KMS-11 (cell line): ENCODE data around the gene YAF2.

Experiments used
- H2AFZ ChIP-seq: fragments of 200-600 bp; sonication (generic); 2 replicates; pipeline ENCODE4 v1.6.1; 2016; ENCODE audit warnings: antibody characterized with exemption, mixed run types, low read depth
- H3K27ac ChIP-seq: fragments of 200-600 bp; sonication (generic); 2 replicates; pipeline ENCODE4 v1.6.1; 2016; ENCODE audit warnings: mild to moderate bottlenecking, mixed run types
- H3K27me3 ChIP-seq: fragments of 200-600 bp; sonication (generic); 2 replicates; pipeline ENCODE4 v1.6.1; 2017; ENCODE audit warnings: mild to moderate bottlenecking, low read depth, mixed run types, moderate library complexity; ENCODE audit not compliant: insufficient read depth
- H3K36me3 ChIP-seq: fragments of 200-600 bp; sonication (generic); 2 replicates; pipeline ENCODE4 v1.6.1; 2017; ENCODE audit warnings: mild to moderate bottlenecking, mixed run types; ENCODE audit not compliant: insufficient read depth
- H3K4me1 ChIP-seq: fragments of 200-600 bp; sonication (generic); 2 replicates; pipeline ENCODE4 v1.6.1; 2016; ENCODE audit warnings: mild to moderate bottlenecking, low read depth, mixed run types; ENCODE audit not compliant: poor library complexity, severe bottlenecking
- H3K4me2 ChIP-seq: fragments of 200-600 bp; sonication (generic); 2 replicates; pipeline ENCODE4 v1.7.0; 2016; ENCODE audit warnings: mild to moderate bottlenecking, mixed run types
- H3K4me3 ChIP-seq: fragments of 200-600 bp; sonication (generic); IDR thresholded peaks from 2 replicates; pipeline ENCODE4 v1.6.1; 2017; ENCODE audit warnings: low read depth, low read length, mixed read lengths; ENCODE audit not compliant: insufficient read depth
- H3K79me2 ChIP-seq: fragments of 200-600 bp; sonication (generic); 2 replicates; pipeline ENCODE4 v1.6.1; 2016; ENCODE audit warnings: low read depth, mixed run types; ENCODE audit not compliant: insufficient read depth
- H3K9ac ChIP-seq: fragments of 200-600 bp; sonication (generic); 2 replicates; pipeline ENCODE4 v1.6.1; 2016; ENCODE audit warnings: mild to moderate bottlenecking, mixed run types
- H4K20me1 ChIP-seq: fragments of 200-600 bp; sonication (generic); 2 replicates; pipeline ENCODE4 v1.6.1; 2016; ENCODE audit warnings: mild to moderate bottlenecking, mixed run types; ENCODE audit not compliant: insufficient read depth
- CTCF ChIP-seq: fragments of 200-600 bp; sonication (generic); conservative IDR thresholded peaks from 2 replicates; pipeline ENCODE4 v1.6.1; 2017; ENCODE audit warnings: low read depth, mild to moderate bottlenecking, antibody characterized with exemption, low read length, moderate library complexity, mixed read lengths

Gene YAF2

GRCh38 chr12:42261708-42262107, 23.7 kb upstream of the YAF2 start:
- Histone ChIP-seq H4K20me1 (no peaks in the 10 kb centered on the region), H3K9ac (no peak overlapping the region), H3K27me3 (no peaks in the 10 kb centered on the region), H3K4me1 (no peaks in the 10 kb centered on the region), H3K79me2 (no peaks in the 10 kb centered on the region), H3K36me3 (no peaks in the 10 kb centered on the region), H3K4me3 (no peak overlapping the region), H2AFZ (no peak overlapping the region), H3K27ac (no peak overlapping the region), H3K4me2 (no peak overlapping the region)
- no peak for TF ChIP-seq CTCF

GRCh38 chr12:42260518-42260917, 22.5 kb upstream of the YAF2 start:
- Histone ChIP-seq H3K27me3 (no peaks in the 10 kb centered on the region), H4K20me1 (no peaks in the 10 kb centered on the region), H3K36me3 (no peaks in the 10 kb centered on the region), H2AFZ (no peak overlapping the region), H3K4me1 (no peaks in the 10 kb centered on the region), H3K4me3 (no peak overlapping the region), H3K4me2 (no peak overlapping the region), H3K27ac (no peak overlapping the region), H3K79me2 (no peaks in the 10 kb centered on the region), H3K9ac (no peak overlapping the region)
- no peak for TF ChIP-seq CTCF

- H3K4me1 ChIP-seq, result no peaks in the 10 kb centered on the region
- TF ChIP-seq CTCF, result no peak
- no peaks in the 10 kb centered on the region for H3K36me3 ChIP-seq
- H4K20me1 ChIP-seq, result no peaks in the 10 kb centered on the region
- H3K27me3 ChIP-seq, result no peaks in the 10 kb centered on the region
- no peak overlapping the region for H3K4me2 ChIP-seq
- H3K4me3 ChIP-seq, result no peak overlapping the region
- H3K9ac ChIP-seq, result no peak overlapping the region
- no peak overlapping the region for H3K27ac ChIP-seq
- H3K79me2 ChIP-seq, result no peaks in the 10 kb centered on the region
- H2AFZ ChIP-seq, result no peak overlapping the region
Measured at GRCh38 chr12:42259699-42260098, 21.7 kb upstream of the YAF2 start.

- no peak overlapping the region for H3K4me3 ChIP-seq
- no peak for TF ChIP-seq CTCF
- no peak overlapping the region for H3K27ac ChIP-seq
- H3K36me3 ChIP-seq, result no peaks in the 10 kb centered on the region
- H3K79me2 ChIP-seq, result no peaks in the 10 kb centered on the region
- no peak overlapping the region for H3K9ac ChIP-seq
- no peaks in the 10 kb centered on the region for H3K4me1 ChIP-seq
- no peak overlapping the region for H2AFZ ChIP-seq
- no peaks in the 10 kb centered on the region for H3K27me3 ChIP-seq
- H3K4me2 ChIP-seq, result no peak overlapping the region
- H4K20me1 ChIP-seq, result no peaks in the 10 kb centered on the region
Measured at GRCh38 chr12:42255866-42256261, 17.8 kb upstream of the YAF2 start.
